Epithelial cell of proximal tubule (primary cell): ENCODE data around the gene PRSS48. TPM values are rescaled to one million over a fixed set of nuclear protein-coding genes. Genes with fewer than 3 reads are reported as not detected.
"Not testable (repeated sequence)": the region's sequence is repeated elsewhere in the genome, so short reads cannot be mapped to it uniquely, and the experiment has no call there.

Experiments
- DNase-seq: peaks from one replicate; pipeline ENCODE4 v3.0.0-alpha.2; 2011; ENCODE audit warnings: low read depth
- H3K4me3 ChIP-seq: 2 replicates; pipeline ENCODE4 v1.5.1; 2011; ENCODE audit warnings: low read depth, mild to moderate bottlenecking, low read length
- total RNA-seq: library from RNA; depleted of rRNA; stranded (reverse); fragments of >200 nt; gene quantifications from 2 replicates; pipeline ENCODE4 v1.2.3, GENCODE V29; 2015
- TF ChIP-seq, protein P1 (sequence below): conservative IDR thresholded peaks from 2 replicates; pipeline ENCODE4 v1.5.1; 2012; ENCODE audit warnings: low read depth, mild to moderate bottlenecking, low read length

The PRSS48 gene
- total RNA-seq, 1 donor from 2014 or later: not detected

- no peak overlapping the region for H3K4me3 ChIP-seq
- no peak for DNase-seq
- TF ChIP-seq, protein P1, sequence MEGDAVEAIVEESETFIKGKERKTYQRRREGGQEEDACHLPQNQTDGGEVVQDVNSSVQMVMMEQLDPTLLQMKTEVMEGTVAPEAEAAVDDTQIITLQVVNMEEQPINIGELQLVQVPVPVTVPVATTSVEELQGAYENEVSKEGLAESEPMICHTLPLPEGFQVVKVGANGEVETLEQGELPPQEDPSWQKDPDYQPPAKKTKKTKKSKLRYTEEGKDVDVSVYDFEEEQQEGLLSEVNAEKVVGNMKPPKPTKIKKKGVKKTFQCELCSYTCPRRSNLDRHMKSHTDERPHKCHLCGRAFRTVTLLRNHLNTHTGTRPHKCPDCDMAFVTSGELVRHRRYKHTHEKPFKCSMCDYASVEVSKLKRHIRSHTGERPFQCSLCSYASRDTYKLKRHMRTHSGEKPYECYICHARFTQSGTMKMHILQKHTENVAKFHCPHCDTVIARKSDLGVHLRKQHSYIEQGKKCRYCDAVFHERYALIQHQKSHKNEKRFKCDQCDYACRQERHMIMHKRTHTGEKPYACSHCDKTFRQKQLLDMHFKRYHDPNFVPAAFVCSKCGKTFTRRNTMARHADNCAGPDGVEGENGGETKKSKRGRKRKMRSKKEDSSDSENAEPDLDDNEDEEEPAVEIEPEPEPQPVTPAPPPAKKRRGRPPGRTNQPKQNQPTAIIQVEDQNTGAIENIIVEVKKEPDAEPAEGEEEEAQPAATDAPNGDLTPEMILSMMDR: no peak
These were observed 13.5 kb upstream of the PRSS48 start for GRCh38 chr4:151263455-151263854.

- no peak for DNase-seq
- TF ChIP-seq, protein P1: no peak
- H3K4me3 ChIP-seq: no peak overlapping the region
These were observed 10.5 kb upstream of the PRSS48 start for GRCh38 chr4:151266497-151266896.

DNA sequence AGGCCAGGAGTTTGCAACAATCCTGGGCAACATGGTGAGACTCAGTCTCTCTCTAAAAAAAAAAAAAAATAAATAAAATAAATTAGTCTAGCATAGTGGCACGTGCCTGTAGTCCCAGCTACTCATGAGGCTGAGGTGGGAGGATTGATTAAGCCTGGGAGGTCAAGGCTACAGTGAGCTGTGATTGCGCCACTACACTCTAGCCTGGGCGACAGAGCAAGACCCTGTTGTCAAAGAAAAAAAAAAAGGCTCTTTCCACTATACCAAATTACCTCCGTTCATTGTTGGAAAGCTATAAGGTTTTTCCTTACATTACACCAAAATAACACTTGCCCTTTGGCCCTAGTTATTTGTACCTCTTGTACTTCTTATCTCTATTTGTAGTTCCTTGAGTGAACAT is 9.9 kb upstream of the PRSS48 start:
- H3K4me3 ChIP-seq: no peak overlapping the region
- TF ChIP-seq, protein P1: no peak
- no peak for DNase-seq

- DNase-seq: no peak
- TF ChIP-seq, protein P1: no peak
- H3K4me3 ChIP-seq: no peak overlapping the region
These were observed 9.0 kb upstream of the PRSS48 start for GRCh38 chr4:151267822-151268535.

DNA sequence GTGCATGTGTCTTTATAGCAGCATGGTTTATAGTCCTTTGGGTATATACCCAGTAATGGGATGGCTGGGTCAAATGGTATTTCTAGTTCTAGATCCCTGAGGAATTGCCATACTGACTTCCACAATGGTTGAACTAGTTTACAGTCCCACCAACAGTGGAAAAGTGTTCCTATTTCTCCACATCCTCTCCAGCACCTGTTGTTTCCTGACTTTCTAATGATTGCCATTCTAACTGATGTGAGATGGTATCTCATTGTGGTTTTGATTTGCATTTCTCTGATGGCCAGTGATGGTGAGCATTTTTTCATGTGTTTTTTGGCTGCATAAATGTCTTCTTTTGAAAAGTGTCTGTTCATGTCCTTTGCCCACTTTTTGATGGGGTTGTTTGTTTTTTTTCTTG is 8.1 kb upstream of the PRSS48 start:
- DNase-seq, H3K4me3 ChIP-seq: not testable (repeated sequence)

DNA sequence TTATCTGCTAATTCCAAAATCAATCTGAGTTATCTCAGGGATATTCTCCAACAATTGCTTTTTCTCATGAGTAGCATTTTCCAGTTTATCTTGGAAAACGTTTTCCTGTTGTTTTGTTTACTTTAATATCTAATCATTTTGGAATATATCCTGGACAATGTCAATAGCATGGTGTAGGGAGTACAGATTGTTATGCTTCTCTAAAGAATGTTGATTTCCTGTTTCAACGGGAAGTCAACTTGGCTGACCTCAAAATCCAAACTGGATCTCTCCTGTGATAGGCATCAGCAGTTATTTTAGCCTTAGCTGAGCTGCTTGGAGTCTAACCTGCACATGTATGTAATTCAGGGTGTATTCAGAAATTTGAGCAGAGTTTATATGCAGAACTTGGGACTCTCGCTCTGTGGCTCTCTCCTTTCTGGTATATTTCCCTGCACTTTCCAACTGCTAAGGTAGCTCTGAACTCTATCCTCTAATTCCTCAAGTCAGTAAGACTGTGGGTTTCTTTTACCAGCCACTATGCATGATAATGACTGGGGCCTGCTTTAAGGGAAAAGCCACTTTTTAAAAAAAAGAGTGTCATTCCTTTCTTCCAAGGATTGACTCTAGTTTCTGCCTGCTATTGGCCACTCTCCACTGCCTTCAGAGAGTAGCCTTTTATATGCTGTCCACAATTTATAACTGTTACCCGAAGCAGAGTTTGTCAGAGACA is 7.7 kb downstream of the PRSS48 start:
- H3K4me3 ChIP-seq: no peak overlapping the region
- TF ChIP-seq, protein P1: no peak
- DNase-seq: no peak

GRCh38 chr4:151287409-151287808 is 10.4 kb downstream of the PRSS48 start:
- TF ChIP-seq, protein P1: no peak
- H3K4me3 ChIP-seq: no peak overlapping the region
- no peak for DNase-seq
